HG03469 (cell line): Measurements from ENCODE around the gene GSTA1.
"Not testable (repeated sequence)": the region's sequence is repeated elsewhere in the genome, so short reads cannot be mapped to it uniquely, and the experiment has no call there.

Source experiments
- ATAC-seq: cut with Tn5 transposase; IDR thresholded peaks from one replicate; pipeline ENCODE4 v1.9.1; 2021; ENCODE audit warnings: mild to moderate bottlenecking, moderate library complexity, moderate number of reproducible peaks; ENCODE audit not compliant: unreplicated experiment

GSTA1 gene

DNA sequence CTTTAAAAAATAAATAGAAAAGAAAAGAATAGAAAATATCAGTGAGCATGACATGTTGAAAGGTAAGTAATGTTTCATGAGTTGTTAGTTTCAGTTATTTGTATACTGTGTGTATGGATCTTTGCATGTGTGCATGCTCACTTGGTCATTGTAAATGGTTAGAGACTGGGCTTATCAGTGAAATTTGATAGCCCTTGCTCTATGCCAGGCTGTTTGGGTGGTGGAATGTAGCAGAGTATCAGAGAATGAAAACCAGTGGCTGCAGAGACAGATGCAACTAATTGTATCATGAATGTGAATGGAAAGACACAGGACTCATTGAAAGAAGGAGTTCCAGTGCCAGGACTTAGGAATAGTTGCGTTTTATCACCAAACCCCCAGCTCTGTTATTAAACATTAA lies 44.5 kb downstream of the GSTA1 start:
- no peak for ATAC-seq

DNA sequence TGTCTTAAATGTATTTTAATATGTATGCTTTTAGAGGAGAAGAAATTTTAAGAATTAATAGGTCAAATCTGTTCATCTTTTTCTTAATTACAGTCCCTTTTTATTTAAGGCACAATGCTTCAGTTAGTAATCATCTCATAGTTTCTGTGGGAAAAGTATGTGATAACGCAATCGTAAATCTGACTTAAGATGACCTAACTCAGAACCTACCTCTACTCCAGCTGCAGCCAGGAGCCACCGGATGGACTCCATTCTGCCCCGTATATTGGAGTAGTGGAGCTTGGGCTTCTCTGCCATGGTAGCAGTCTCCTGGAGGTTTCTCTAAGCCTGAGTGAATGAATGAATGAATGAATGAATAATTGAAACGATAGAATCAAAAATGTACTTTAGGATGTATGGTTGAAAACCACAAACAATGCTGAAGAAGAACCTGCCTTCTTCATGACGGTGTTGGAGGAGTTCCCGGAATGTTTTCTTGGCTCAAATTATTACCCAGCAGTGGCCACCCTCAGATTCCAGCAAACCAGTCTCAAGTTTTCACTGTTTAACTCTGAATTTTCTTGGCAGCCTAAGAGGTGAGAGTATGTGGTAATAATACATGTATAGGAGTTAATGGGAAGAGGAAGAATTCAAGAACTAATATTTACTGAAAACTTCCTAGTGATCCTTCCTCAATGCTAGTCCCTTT lies 45.8 kb downstream of the GSTA1 start:
- not testable (repeated sequence) for ATAC-seq

DNA sequence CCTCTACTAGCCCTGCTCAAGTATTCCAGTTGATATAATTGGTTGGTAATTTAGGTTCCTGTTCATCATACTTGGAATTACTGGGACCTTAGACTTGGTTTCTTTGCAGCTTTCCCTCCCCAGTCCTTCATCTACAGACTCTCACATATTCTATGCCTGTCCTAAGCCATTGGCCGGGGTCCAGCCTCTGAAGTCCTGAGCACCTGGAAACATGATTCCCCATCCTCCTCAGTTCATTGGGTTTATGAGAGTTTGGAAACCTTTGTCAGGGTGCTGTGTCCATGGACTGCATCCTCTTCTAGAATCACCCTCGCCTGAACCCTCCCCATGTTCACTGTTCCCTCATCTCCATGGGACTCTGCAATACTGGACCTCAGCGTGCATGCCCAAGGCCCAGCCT lies 49.2 kb downstream of the GSTA1 start:
- no peak for ATAC-seq

DNA sequence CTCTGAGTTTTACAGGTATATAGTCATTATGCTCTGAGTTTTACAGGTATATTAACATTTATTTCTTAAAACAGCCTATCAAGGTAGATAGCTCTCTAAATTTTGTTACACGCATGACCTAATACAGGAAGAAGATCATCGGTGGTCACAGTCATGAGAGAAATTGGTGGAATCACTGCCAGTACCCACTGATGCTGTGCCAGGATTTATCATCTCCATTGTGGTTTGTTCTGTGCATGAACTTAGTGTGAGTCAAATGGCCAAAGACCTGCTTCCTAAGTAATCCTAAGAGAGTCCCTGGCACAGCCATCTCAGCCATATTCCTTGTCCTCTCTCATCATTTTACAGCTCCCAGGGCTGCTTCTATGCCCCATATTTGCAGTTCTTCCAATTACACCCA lies 50.5 kb downstream of the GSTA1 start:
- ATAC-seq, result not testable (repeated sequence)

DNA sequence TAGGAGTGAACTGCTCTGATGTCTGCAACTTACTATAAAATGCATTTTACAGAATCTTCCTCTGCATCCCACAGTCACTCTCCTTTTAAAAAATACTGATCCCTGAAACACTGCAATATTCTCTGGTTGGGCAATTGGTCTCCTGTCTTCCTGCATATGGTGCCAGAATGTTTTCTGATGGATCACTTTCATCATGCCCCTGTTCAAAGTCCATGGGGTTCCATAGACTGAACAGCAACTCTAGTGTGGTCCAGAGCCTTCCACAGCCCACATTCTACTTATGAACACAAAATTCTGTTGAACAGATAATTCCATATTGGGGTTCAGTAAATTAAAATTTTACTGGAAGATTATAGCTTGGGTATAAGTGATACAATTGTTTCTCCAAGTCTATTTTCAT lies 51.3 kb downstream of the GSTA1 start:
- no peak for ATAC-seq

DNA sequence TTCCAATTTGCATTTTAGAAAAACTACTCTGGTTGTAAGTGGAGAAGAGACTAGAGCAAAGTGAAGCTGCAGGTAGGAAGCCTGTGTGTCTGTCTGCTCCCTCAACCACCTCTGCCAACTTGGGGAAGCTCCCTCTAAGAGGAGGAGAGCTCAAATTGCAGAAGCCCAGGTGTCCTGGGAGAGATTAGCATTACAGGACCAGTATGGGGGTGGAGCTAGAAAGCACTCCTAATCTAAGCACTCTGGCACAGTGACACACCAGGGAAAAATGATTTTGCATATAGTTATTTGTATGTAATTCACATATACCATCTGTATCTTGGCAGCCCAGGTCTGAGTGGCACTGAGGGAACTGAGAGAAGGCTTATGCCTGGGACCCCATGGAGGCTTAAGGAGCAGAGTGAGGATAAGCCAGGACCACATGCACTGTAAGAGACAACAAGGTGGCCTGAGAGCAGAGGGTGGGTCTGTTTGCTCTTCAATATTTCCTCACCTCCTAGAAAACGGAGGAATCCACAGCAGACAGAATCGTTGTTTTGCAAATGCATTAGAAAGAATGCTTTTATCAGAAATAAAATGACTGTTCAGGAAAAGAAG lies 54.0 kb downstream of the GSTA1 start:
- ATAC-seq, result no peak

DNA sequence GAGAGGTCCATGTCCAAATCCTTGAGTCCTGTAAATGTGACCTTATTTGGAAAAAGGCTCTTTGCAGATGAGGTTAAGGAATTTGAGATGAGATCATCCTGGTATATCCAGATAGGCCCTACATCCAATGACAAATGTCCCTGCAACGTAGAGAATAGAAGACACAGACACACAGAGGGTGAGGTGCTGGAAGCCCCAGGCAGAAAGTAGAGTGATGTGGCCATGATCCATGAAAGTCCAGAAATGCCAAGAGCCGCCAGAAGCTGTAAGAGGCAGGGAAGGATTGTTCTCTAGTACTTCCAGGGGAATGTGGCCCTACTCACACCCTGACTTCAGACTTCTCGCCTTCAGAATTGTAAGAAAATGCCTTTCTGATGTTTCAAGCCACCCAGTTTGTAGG lies 56.3 kb downstream of the GSTA1 start:
- not testable (repeated sequence) for ATAC-seq

DNA sequence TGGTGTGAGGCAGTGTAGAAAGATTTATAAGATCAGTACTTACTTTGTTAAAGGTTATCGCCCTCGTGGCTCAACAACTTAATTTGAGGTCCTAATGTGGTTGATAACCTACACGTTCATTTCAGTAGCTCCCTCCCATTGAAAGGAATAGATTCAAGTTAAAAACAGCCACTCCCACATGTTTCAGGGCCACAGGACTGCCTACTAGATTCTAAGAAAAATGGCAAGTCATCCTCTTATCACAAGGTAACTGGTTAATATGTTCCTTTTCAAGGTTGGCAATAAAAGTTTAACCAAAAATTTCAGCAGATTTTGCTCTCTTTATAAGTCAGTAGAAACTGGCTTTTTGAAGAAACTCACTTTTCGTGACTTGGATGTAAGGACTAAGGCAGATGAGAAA lies 57.4 kb downstream of the GSTA1 start:
- ATAC-seq, result no peak

DNA sequence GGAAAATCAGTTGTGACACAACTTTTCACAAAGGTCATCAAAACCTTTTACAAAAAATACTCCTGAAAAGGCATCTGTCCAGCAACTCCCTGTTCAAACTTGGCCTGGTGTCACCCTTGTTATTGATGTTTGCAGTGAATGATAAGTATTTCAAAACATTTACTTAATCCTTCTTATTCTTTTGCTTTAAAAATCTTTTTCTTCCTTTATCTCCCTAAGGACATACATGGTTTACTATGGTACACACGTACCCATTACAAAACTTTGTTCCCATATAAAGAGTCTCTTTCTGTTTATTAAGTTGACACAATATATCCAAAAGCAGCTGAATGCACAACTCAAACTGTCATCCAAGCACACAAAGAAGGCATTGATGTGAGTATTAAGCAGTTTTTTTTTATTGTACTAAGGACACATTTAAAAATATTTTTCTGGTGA lies 57.8 kb downstream of the GSTA1 start:
- no peak for ATAC-seq

DNA sequence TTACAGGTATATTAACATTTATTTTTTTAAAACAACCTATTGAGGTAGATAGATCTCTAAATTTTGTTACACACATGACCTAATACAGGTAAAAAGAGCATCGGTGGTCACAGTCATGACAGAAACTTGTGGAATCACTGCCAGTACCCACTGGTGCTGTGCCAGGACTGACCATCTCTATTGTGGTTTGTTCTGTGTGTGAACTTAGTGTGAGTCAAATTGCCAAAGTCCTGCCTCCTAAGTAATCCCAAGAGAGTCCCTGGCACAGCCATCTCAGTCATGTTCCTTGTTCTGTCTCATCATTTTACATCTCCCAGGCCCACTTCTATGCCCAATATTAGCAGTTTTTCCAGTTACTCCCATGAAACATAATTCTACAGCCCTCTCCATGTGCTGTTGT lies 61.7 kb downstream of the GSTA1 start:
- no peak for ATAC-seq
